A673 (cell line): ENCODE results near the gene HNRNPH3.

ENCODE experiments used
- EZH2 ChIP-seq: fragments of 200-600 bp; sonication (generic); IDR thresholded peaks from 2 replicates; pipeline ENCODE4 v1.6.1; 2017; ENCODE audit warnings: borderline replicate concordance, low read depth, mild to moderate bottlenecking, mixed read lengths, antibody characterized with exemption, low read length; ENCODE audit not compliant: poor library complexity, severe bottlenecking
- TF ChIP-seq, protein P1 (sequence below): fragments of 300-800, 200-600 bp; sonication (generic); conservative IDR thresholded peaks from 2 replicates; pipeline ENCODE4 v1.5.1; 2017; ENCODE audit warnings: low read depth, mild to moderate bottlenecking, antibody characterized with exemption, low read length, moderate library complexity, mixed read lengths

DNA sequence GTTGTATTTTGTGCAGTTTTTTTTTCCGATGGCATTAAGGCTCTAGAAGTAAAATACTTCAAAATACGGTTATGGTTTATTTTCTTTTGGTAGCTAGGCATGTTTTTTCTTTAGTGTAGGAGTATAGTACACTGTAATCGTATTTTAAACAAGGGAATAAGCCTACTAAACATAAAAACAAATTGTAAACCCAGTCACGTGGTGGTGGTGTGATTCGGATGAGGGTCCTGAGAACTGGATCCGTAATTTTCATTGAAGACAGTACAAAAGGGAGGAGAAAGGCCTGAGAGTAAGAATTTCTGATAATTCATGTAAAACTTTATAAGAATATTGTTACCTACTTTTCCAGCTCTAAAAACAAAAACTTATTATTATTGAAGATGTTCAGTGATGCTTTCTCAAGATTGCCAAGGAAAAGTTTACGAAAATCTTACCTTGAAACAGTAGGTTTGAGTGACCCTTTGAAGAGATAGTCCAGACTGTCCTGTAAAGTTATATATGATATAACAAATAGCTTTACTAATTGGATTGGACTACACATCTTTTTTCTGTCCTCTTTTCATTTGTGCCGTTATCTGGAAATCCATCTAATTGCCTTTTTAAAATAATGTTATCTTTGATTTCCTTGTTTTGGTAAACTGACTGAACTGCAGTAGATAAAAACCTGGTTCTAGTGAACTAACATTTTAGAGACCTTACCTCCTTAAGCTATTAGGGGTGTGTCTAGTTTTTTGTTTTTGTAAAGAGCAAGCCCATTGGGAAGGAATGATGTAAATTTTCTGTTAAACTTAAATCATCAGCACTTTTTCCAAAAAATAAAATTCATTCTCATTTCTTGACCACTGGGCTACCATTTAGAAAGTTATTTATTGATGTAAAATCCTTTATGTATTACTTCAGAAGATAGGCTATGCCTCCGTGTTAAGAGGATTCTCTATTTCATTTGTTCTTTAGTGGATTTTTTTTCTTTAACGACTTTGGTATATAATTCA is 1.9 kb downstream of the HNRNPH3 start:
- TF ChIP-seq, protein P1, sequence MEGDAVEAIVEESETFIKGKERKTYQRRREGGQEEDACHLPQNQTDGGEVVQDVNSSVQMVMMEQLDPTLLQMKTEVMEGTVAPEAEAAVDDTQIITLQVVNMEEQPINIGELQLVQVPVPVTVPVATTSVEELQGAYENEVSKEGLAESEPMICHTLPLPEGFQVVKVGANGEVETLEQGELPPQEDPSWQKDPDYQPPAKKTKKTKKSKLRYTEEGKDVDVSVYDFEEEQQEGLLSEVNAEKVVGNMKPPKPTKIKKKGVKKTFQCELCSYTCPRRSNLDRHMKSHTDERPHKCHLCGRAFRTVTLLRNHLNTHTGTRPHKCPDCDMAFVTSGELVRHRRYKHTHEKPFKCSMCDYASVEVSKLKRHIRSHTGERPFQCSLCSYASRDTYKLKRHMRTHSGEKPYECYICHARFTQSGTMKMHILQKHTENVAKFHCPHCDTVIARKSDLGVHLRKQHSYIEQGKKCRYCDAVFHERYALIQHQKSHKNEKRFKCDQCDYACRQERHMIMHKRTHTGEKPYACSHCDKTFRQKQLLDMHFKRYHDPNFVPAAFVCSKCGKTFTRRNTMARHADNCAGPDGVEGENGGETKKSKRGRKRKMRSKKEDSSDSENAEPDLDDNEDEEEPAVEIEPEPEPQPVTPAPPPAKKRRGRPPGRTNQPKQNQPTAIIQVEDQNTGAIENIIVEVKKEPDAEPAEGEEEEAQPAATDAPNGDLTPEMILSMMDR, result no peak
- TF ChIP-seq EZH2, result no peak
